OCI-LY1 (cell line): ENCODE results near the gene ADGRG2.

Source experiments
- H2AFZ ChIP-seq: fragments of 200-600 bp; sonication (generic), shearing (Covaris generic); 2 replicates; pipeline ENCODE4 v1.6.0; 2014; ENCODE audit warnings: antibody characterized with exemption, mild to moderate bottlenecking, low read length
- H3F3A ChIP-seq: fragments of 200-600 bp; sonication (generic), shearing (Covaris generic); 2 replicates; pipeline ENCODE4 v1.6.0; 2014; ENCODE audit warnings: mild to moderate bottlenecking, antibody characterized with exemption, low read length, moderate library complexity; ENCODE audit not compliant: insufficient read depth
- H3K27ac ChIP-seq: fragments of 200-600 bp; sonication (generic); 2 replicates; pipeline ENCODE4 v1.5.1; 2014; ENCODE audit warnings: low read length, mixed run types, mild to moderate bottlenecking, low read depth; ENCODE audit not compliant: poor library complexity, severe bottlenecking
- H3K27me3 ChIP-seq: fragments of 200-600 bp; sonication (generic); 2 replicates; pipeline ENCODE4 v1.6.0; 2014; ENCODE audit warnings: antibody characterized with exemption, mild to moderate bottlenecking, low read length, moderate library complexity; ENCODE audit not compliant: insufficient read depth
- H3K36me3 ChIP-seq: fragments of 200-600 bp; sonication (generic); 2 replicates; pipeline ENCODE4 v1.6.1; 2014; ENCODE audit warnings: mild to moderate bottlenecking, antibody characterized with exemption, low read length, moderate library complexity, mixed read lengths; ENCODE audit not compliant: insufficient read depth
- H3K4me1 ChIP-seq: fragments of 200-600 bp; sonication (generic); 2 replicates; pipeline ENCODE4 v1.5.1; 2014; ENCODE audit warnings: mild to moderate bottlenecking, low read length, moderate library complexity; ENCODE audit not compliant: insufficient read depth, severe bottlenecking
- H3K4me2 ChIP-seq: fragments of 200-600 bp; sonication (generic), shearing (Covaris generic); 2 replicates; pipeline ENCODE4 v1.6.1; 2014; ENCODE audit warnings: low read length
- H3K4me3 ChIP-seq: fragments of 200-600 bp; sonication (generic); 2 replicates; pipeline ENCODE4 v1.5.1; 2014; ENCODE audit warnings: low read length, low read depth, mild to moderate bottlenecking, mixed read lengths; ENCODE audit not compliant: poor library complexity, severe bottlenecking
- H3K79me2 ChIP-seq: fragments of 200-600 bp; shearing (Covaris generic); 2 replicates; pipeline ENCODE4 v1.6.1; 2016; ENCODE audit warnings: mixed run types, low read length, mixed read lengths; ENCODE audit not compliant: insufficient read depth
- H3K9ac ChIP-seq: fragments of 200-600 bp; sonication (generic), shearing (Covaris generic); 2 replicates; pipeline ENCODE4 v1.6.1; 2014; ENCODE audit warnings: mild to moderate bottlenecking, low read length, mixed read lengths
- H3K9me2 ChIP-seq: fragments of 200-600 bp; sonication (generic), shearing (Covaris generic); 2 replicates; pipeline ENCODE4 v1.6.1; 2014; ENCODE audit warnings: low read depth, mild to moderate bottlenecking, low read length, mixed read lengths
- H3K9me3 ChIP-seq: fragments of 200-600 bp; shearing (Covaris generic); 2 replicates; pipeline ENCODE4 v1.6.1; 2014; ENCODE audit warnings: low read length, mixed read lengths
- H4K20me1 ChIP-seq: fragments of 200-600 bp; sonication (generic), shearing (Covaris generic); 2 replicates; pipeline ENCODE4 v1.6.0; 2016; ENCODE audit warnings: mild to moderate bottlenecking, low read length; ENCODE audit not compliant: insufficient read depth
- EZH2 ChIP-seq: fragments of 200-600 bp; sonication (generic), shearing (Covaris generic); IDR thresholded peaks from 2 replicates; pipeline ENCODE4 v1.8.0; 2017; ENCODE audit warnings: borderline replicate concordance, mixed run types, mild to moderate bottlenecking, antibody characterized with exemption, low read length, moderate library complexity, mixed read lengths
- TF ChIP-seq, protein P1 (sequence below): fragments of 200-600 bp; sonication (generic), shearing (Covaris generic); IDR thresholded peaks from 2 replicates; pipeline ENCODE4 v1.5.1; 2017; ENCODE audit warnings: mild to moderate bottlenecking, antibody characterized with exemption, low read length, moderate library complexity, mixed read lengths

The ADGRG2 gene

DNA sequence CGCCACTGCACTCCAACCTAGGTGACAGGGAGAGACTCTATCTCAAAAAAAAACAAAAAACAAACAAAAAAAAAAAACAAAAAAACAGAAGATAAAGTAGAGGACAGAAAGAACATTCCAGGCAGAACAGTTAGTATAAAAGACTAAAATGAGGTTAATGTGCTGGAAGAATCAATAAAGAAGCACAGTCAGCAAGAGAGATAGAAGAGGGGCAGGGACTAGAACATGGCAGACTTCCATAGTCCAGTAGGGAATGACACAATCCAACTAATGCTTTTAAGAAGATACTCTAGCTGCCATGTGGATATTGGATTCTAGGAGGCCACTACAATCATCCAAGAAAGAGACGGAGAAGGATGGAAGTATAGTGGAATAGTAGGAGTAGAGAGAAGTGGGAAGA lies 11.6 kb downstream of the ADGRG2 start:
- no peaks in the 10 kb centered on the region for H3K9me2 ChIP-seq
- TF ChIP-seq, protein P1, sequence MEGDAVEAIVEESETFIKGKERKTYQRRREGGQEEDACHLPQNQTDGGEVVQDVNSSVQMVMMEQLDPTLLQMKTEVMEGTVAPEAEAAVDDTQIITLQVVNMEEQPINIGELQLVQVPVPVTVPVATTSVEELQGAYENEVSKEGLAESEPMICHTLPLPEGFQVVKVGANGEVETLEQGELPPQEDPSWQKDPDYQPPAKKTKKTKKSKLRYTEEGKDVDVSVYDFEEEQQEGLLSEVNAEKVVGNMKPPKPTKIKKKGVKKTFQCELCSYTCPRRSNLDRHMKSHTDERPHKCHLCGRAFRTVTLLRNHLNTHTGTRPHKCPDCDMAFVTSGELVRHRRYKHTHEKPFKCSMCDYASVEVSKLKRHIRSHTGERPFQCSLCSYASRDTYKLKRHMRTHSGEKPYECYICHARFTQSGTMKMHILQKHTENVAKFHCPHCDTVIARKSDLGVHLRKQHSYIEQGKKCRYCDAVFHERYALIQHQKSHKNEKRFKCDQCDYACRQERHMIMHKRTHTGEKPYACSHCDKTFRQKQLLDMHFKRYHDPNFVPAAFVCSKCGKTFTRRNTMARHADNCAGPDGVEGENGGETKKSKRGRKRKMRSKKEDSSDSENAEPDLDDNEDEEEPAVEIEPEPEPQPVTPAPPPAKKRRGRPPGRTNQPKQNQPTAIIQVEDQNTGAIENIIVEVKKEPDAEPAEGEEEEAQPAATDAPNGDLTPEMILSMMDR: no peak
- TF ChIP-seq EZH2: no peak
- no peak overlapping the region for H3K27ac ChIP-seq
- no peaks in the 10 kb centered on the region for H3K4me1 ChIP-seq
- no peaks in the 10 kb centered on the region for H3K36me3 ChIP-seq
- H3K4me3 ChIP-seq: no peak overlapping the region
- no peaks in the 10 kb centered on the region for H3K27me3 ChIP-seq
- H2AFZ ChIP-seq: no peak overlapping the region
- H3K4me2 ChIP-seq: no peak overlapping the region
- no peaks in the 10 kb centered on the region for H3K9me3 ChIP-seq
- H4K20me1 ChIP-seq: no peaks in the 10 kb centered on the region
- no peaks in the 10 kb centered on the region for H3F3A ChIP-seq
- H3K9ac ChIP-seq: no peak overlapping the region
- H3K79me2 ChIP-seq: no peaks in the 10 kb centered on the region

DNA sequence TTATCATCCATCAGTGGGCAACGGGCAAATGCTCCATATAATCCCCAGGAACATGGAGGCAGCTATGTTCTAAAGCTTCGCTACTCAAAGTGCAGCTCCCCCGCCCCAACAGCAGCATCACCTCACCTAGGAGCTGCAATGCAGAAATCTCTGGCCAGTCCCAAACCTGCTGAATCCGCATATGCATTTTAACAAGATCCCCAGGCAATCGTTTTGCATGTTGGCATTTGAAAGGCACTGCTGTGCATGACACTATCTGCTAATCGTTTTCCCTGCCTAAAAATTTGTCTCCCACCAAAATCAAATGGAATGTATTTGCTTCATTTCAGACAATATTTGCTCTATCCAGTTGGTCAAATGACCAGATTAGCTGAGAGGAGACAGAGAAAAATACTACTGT lies 15.2 kb downstream of the ADGRG2 start:
- H3K4me2 ChIP-seq: no peak overlapping the region
- H3K9ac ChIP-seq: no peak overlapping the region
- H3K27ac ChIP-seq: no peak overlapping the region

DNA sequence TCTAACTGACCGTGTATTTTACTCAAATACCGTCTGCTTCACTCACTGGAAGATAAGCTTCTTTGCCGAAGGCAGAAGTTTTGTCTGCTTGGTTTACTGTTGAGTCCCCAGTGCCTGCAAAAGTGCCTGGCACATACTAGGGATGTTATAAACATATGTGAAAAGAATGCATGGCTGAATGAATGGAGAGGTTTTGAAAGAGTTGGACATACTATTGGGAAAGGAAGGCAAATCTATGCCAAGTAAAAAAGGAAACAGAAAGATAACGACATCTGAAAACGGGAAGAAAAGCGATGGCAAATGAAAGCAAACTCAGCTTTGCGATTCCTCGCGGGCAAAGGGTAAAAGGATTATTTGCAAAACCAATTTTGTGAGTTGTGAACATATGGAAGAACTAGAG lies 21.7 kb downstream of the ADGRG2 start:
- no peaks in the 10 kb centered on the region for H3K9me3 ChIP-seq
- H4K20me1 ChIP-seq: no peaks in the 10 kb centered on the region
- H3K36me3 ChIP-seq: no peaks in the 10 kb centered on the region
- no peak for TF ChIP-seq EZH2
- TF ChIP-seq, protein P1: no peak
- H3F3A ChIP-seq: no peaks in the 10 kb centered on the region
- no peaks in the 10 kb centered on the region for H3K4me1 ChIP-seq
- H3K79me2 ChIP-seq: no peaks in the 10 kb centered on the region
- H3K9ac ChIP-seq: no peak overlapping the region
- no peaks in the 10 kb centered on the region for H3K9me2 ChIP-seq
- no peak overlapping the region for H3K27ac ChIP-seq
- H3K4me2 ChIP-seq: no peak overlapping the region
- H3K4me3 ChIP-seq: no peak overlapping the region
- H2AFZ ChIP-seq: no peak overlapping the region
- no peaks in the 10 kb centered on the region for H3K27me3 ChIP-seq

More for the DNA sequence above, 15.2 kb downstream of the ADGRG2 start:
- Histone ChIP-seq H4K20me1 (no peaks in the 10 kb centered on the region), H3K9me3 (no peaks in the 10 kb centered on the region), H3K9me2 (no peaks in the 10 kb centered on the region), H2AFZ (no peak overlapping the region), H3K36me3 (no peaks in the 10 kb centered on the region), H3K4me1 (no peaks in the 10 kb centered on the region), H3K79me2 (no peaks in the 10 kb centered on the region), H3K4me3 (no peak overlapping the region), H3K27me3 (no peaks in the 10 kb centered on the region), H3F3A (no peaks in the 10 kb centered on the region)
- no peak for TF ChIP-seq EZH2
- TF ChIP-seq, protein P1: no peak
